Measurements from ENCODE around the gene ADCY5. TPM values are rescaled to one million over a fixed set of nuclear protein-coding genes. Genes with fewer than 3 reads are reported as not detected.

Gene ADCY5
- total and polyA plus RNA-seq, 2 donors, result 0.76 to 1.7 TPM

DNA sequence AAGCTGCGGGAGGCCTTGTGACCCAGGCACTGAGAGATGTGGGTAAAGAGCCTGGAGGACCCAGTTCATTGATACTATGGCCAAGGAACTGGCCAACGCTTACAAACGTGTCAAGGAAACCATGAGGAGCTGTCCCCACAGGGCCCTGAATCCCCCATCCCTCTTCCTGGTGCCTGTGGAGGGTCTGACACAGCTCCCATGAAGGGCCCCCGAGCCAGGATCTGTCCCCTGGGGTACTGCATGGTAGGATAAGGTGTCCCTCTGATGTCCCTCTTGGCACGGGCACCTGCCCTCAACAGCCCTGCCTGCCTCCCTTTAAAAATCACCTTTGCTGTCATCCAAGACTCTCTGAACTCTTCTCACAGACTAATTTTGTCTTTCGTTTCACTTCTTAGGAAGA is 122.4 kb downstream of the ADCY5 start:
- Histone ChIP-seq H3K9me3 (ENCODE audit: control insufficient read depth in 2 of 2, insufficient read depth in 1 of 2, low read length in 1 of 2) (no peaks in the 10 kb centered on the region), H3K27me3 (ENCODE audit: control insufficient read depth in 2 of 2, insufficient read depth in 1 of 2, low read length in 1 of 2) (peaks cover 0 to 18% of the 10 kb centered on the region in 2 donors), H3K4me1 (ENCODE audit: control insufficient read depth in 2 of 2, insufficient read depth in 2 of 2, low read length in 2 of 2) (no peaks in the 10 kb centered on the region), H3K4me3 (ENCODE audit: low read length in 2 of 2) (no peak overlapping the region), H3K36me3 (ENCODE audit: control insufficient read depth in 2 of 2, insufficient read depth in 2 of 2, low read length in 1 of 2) (no peaks in the 10 kb centered on the region), H3K27ac (ENCODE audit: low read depth in 1 of 2, low read length in 1 of 2) (no peak overlapping the region)
- 86% methylated on average over 6 of the region's 6 CpGs for WGBS
- DNase-seq (ENCODE audit: low read depth in 6 of 9, low spot score in 9 of 9), result no peak

DNA sequence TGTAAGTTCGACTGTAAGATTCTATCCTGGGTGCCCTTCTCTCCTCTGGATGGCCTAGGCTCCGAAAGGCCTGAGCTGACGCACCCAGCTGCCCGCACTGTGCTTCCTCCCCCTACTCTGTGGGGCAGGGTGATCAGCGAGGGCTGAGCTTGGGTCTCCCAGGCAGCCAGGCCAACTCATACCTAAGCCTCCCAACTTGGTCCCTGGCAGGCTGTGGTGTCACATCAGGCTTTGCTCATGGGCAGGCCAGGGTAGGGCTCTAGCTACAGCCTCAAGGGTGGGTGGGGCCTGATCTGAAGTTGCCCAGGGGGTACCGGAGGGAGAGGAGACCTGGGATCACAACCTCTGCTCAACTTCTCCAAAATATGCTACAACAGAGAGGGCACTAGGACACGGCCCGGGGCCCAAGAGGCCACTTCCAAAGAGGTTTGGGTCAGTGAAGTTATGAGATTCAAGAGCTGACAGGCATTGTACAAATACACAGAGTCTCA is 123.1 kb downstream of the ADCY5 start:
- no peak overlapping the region for H3K27ac ChIP-seq (ENCODE audit: low read depth in 1 of 2, low read length in 1 of 2)

DNA sequence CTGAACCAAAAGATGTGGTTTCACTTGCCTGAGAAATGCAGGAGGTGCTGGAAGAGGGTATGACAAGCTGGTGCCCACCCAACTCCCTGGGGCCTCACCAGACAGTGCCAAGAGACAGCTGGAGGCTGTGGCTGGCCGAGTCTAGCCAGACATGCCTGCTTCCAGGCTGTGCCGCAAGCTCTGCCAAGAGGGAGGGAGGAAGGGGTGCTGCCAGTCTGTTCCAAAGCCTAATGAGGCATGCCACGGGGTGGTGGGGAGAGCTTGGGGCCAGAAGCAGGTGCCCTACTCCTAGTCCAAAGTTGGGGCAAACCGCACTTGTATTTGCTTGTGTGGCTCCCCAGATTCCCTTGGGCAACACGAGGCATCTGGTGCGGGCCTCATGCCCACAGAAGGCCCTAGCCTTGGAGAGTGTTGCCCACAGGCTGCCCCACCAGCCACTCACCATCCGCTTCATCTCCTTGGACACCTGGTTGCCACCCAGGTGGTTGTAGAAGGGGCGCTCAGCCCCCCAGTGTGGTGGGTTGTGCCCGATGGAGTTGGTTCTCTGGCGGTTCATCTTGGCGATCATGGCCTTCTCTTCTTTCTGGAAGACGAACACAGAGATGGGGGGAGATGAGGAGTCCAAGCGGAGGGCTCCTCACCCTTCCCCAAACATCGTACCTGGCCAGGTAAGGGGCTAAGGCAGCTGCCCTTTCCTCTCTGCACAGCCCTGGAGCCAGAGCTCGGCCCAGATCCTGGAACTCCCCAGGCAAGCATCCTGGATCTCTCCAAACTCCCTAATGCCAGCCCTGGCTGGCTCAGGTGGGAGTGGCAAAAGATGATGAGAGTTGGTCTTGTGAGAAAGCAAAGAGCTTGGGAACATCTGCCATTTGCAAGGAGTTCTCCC is 123.8 kb downstream of the ADCY5 start:
- Histone ChIP-seq H3K9me3 (ENCODE audit: control insufficient read depth in 2 of 2, insufficient read depth in 1 of 2, low read length in 1 of 2) (no peaks in the 10 kb centered on the region), H3K27ac (ENCODE audit: low read depth in 1 of 2, low read length in 1 of 2) (no peak overlapping the region), H3K4me3 (ENCODE audit: low read length in 2 of 2) (no peak overlapping the region), H3K4me1 (ENCODE audit: control insufficient read depth in 2 of 2, insufficient read depth in 2 of 2, low read length in 2 of 2) (no peaks in the 10 kb centered on the region), H3K36me3 (ENCODE audit: control insufficient read depth in 2 of 2, insufficient read depth in 2 of 2, low read length in 1 of 2) (no peaks in the 10 kb centered on the region), H3K27me3 (ENCODE audit: control insufficient read depth in 2 of 2, insufficient read depth in 1 of 2, low read length in 1 of 2) (peaks cover 0 to 18% of the 10 kb centered on the region in 2 donors)
- DNase-seq (ENCODE audit: low read depth in 6 of 9, low spot score in 9 of 9), result no peak
- 95% methylated on average over 15 of the region's 15 CpGs for WGBS

More for the DNA sequence above, 123.1 kb downstream of the ADCY5 start:
- Histone ChIP-seq H3K9me3 (ENCODE audit: control insufficient read depth in 2 of 2, insufficient read depth in 1 of 2, low read length in 1 of 2) (no peaks in the 10 kb centered on the region), H3K27me3 (ENCODE audit: control insufficient read depth in 2 of 2, insufficient read depth in 1 of 2, low read length in 1 of 2) (peaks cover 0 to 18% of the 10 kb centered on the region in 2 donors), H3K36me3 (ENCODE audit: control insufficient read depth in 2 of 2, insufficient read depth in 2 of 2, low read length in 1 of 2) (no peaks in the 10 kb centered on the region), H3K4me3 (ENCODE audit: low read length in 2 of 2) (no peak overlapping the region), H3K4me1 (ENCODE audit: control insufficient read depth in 2 of 2, insufficient read depth in 2 of 2, low read length in 2 of 2) (no peaks in the 10 kb centered on the region)
- 97% methylated on average over 8 of the region's 8 CpGs for WGBS
- DNase-seq (ENCODE audit: low read depth in 6 of 9, low spot score in 9 of 9), result no peak

DNA sequence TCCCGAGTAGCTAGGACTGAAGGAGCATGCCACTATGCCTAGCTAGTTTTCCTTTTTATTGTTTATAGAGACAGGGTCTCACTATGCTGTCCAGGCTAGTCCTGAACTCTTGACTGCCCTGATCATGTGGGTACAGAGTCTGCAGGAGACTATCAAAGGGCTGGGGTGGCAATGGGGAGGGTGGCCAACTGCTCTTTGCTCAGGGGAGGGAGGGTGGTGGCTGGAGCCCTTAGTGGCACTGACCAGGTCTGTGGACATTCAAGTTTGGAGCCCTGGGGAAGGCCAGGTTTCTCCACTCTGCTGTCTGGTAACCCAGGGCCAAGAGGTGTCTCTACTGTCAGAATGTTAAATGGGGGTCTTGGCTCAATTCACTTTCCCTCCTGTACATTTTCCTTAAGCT is 125.1 kb downstream of the ADCY5 start:
- WGBS, result 91% methylated on average over 1 of the region's 1 CpG
- DNase-seq (ENCODE audit: low read depth in 6 of 9, low spot score in 9 of 9), result no peak
- H3K36me3 ChIP-seq (ENCODE audit: control insufficient read depth in 2 of 2, insufficient read depth in 2 of 2, low read length in 1 of 2), result no peaks in the 10 kb centered on the region
- no peak overlapping the region for H3K4me3 ChIP-seq (ENCODE audit: low read length in 2 of 2)
- no peaks in the 10 kb centered on the region for H3K4me1 ChIP-seq (ENCODE audit: control insufficient read depth in 2 of 2, insufficient read depth in 2 of 2, low read length in 2 of 2)
- no peaks in the 10 kb centered on the region for H3K9me3 ChIP-seq (ENCODE audit: control insufficient read depth in 2 of 2, insufficient read depth in 1 of 2, low read length in 1 of 2)
- H3K27ac ChIP-seq (ENCODE audit: low read depth in 1 of 2, low read length in 1 of 2), result no peak overlapping the region
- H3K27me3 ChIP-seq (ENCODE audit: control insufficient read depth in 2 of 2, insufficient read depth in 1 of 2, low read length in 1 of 2), result peaks cover 0 to 18% of the 10 kb centered on the region in 2 donors

DNA sequence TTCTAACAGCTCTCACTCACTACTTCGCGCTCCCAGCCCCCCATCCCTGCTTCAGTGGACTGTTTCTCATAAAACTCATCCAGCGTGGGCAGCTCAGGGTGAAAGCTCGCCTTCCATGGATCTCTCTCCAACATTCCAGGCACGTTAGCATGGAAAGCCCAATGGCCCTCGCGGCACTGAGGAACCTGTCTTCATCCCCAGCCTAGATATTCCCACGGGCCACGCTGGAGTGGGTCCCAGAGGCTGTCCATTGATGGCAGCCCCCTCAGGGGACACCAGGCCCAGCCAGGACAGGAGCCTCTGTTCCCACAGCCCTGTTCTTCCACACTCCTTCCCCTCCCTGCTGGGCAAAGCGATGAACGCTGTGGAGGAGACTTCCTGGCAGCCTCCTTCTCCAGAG is 126.0 kb downstream of the ADCY5 start:
- Histone ChIP-seq H3K27ac (ENCODE audit: low read depth in 1 of 2, low read length in 1 of 2) (no peak overlapping the region), H3K4me3 (ENCODE audit: low read length in 2 of 2) (no peak overlapping the region), H3K4me1 (ENCODE audit: control insufficient read depth in 2 of 2, insufficient read depth in 2 of 2, low read length in 2 of 2) (no peaks in the 10 kb centered on the region), H3K9me3 (ENCODE audit: control insufficient read depth in 2 of 2, insufficient read depth in 1 of 2, low read length in 1 of 2) (no peaks in the 10 kb centered on the region), H3K36me3 (ENCODE audit: control insufficient read depth in 2 of 2, insufficient read depth in 2 of 2, low read length in 1 of 2) (no peaks in the 10 kb centered on the region), H3K27me3 (ENCODE audit: control insufficient read depth in 2 of 2, insufficient read depth in 1 of 2, low read length in 1 of 2) (peaks cover 0 to 11% of the 10 kb centered on the region in 2 donors)
- WGBS, result 96% methylated on average over 11 of the region's 11 CpGs
- DNase-seq (ENCODE audit: low read depth in 6 of 9, low spot score in 9 of 9), result no peak

DNA sequence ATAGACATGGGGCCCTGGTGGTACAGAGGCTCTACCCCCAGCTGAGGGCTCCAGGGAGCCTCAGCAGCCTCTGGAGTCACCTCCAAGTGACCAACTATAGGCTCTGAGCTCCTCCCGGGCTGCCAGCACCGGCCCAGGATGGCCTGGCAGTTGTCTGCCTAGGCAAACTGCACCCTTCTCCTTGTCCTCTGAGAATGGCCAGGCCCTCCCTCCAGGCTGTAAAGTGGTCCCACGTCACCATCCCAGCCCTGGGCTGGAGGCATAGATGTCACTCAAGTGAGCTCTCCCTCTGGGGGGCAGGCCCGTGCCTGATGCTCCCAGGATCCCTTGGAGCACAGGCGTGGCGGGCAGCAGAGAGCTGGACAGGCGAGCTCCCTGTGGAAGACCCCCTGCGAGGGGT is 127.1 kb downstream of the ADCY5 start:
- Histone ChIP-seq H3K9me3 (ENCODE audit: control insufficient read depth in 2 of 2, insufficient read depth in 1 of 2, low read length in 1 of 2) (no peaks in the 10 kb centered on the region), H3K4me1 (ENCODE audit: control insufficient read depth in 2 of 2, insufficient read depth in 2 of 2, low read length in 2 of 2) (no peaks in the 10 kb centered on the region), H3K4me3 (ENCODE audit: low read length in 2 of 2) (no peak overlapping the region), H3K36me3 (ENCODE audit: control insufficient read depth in 2 of 2, insufficient read depth in 2 of 2, low read length in 1 of 2) (no peaks in the 10 kb centered on the region), H3K27me3 (ENCODE audit: control insufficient read depth in 2 of 2, insufficient read depth in 1 of 2, low read length in 1 of 2) (peaks cover 0 to 4% of the 10 kb centered on the region in 2 donors), H3K27ac (ENCODE audit: low read depth in 1 of 2, low read length in 1 of 2) (no peak overlapping the region)
- WGBS, result 89% methylated on average over 8 of the region's 8 CpGs
- DNase-seq (ENCODE audit: low read depth in 6 of 9, low spot score in 9 of 9), result no peak

DNA sequence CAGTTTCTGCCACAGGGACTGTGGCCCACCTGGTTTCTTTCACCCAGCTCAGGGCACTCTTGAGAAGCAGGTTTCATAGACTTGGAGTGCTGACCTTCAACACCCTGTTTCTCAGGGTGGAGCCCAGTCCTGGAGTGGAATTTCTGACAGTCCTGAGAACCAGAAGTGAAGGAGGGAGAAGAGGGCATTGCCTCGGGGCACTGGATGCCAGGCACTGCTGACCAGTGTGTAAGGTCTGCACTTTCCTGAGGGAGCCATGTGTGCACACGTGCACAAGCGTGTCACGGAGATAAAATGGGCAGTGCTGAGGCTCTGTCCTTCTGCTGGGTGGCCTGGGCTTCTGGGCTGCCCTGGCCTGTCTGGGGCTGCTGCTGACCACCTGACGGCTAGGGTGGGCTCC is 128.7 kb downstream of the ADCY5 start:
- 95% methylated on average over 5 of the region's 5 CpGs for WGBS
- no peak for DNase-seq (ENCODE audit: low read depth in 6 of 9, low spot score in 9 of 9)
- H3K4me3 ChIP-seq (ENCODE audit: low read length in 2 of 2), result no peak overlapping the region
- no peak overlapping the region for H3K27ac ChIP-seq (ENCODE audit: low read depth in 1 of 2, low read length in 1 of 2)
- H3K9me3 ChIP-seq (ENCODE audit: control insufficient read depth in 2 of 2, insufficient read depth in 1 of 2, low read length in 1 of 2), result no peaks in the 10 kb centered on the region
- no peaks in the 10 kb centered on the region for H3K36me3 ChIP-seq (ENCODE audit: control insufficient read depth in 2 of 2, insufficient read depth in 2 of 2, low read length in 1 of 2)
- H3K4me1 ChIP-seq (ENCODE audit: control insufficient read depth in 2 of 2, insufficient read depth in 2 of 2, low read length in 2 of 2), result no peaks in the 10 kb centered on the region
- peaks cover 0 to 9% of the 10 kb centered on the region in 2 donors for H3K27me3 ChIP-seq (ENCODE audit: control insufficient read depth in 2 of 2, insufficient read depth in 1 of 2, low read length in 1 of 2)

DNA sequence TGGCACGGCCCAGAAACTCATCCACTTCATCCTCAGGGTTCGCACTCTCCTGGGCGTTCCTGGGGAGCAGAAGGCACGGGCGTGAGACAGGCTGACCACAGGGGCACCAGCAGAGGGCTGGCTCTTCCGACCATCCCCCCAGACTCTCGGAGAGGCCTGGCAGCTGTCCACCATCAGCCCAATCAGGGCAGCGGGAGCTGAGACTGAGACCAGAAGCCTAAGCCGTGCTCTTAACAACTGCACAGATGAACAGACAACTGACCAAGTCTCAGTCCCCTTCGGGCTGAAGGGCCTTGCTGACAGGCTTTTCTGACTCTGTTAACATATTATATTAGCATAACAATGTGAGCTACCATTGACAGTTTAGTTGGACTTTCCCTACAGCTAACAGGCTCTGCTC is 129.1 kb downstream of the ADCY5 start:
- Histone ChIP-seq H3K4me1 (ENCODE audit: control insufficient read depth in 2 of 2, insufficient read depth in 2 of 2, low read length in 2 of 2) (no peaks in the 10 kb centered on the region), H3K27me3 (ENCODE audit: control insufficient read depth in 2 of 2, insufficient read depth in 1 of 2, low read length in 1 of 2) (peaks cover 0 to 13% of the 10 kb centered on the region in 2 donors), H3K9me3 (ENCODE audit: control insufficient read depth in 2 of 2, insufficient read depth in 1 of 2, low read length in 1 of 2) (no peaks in the 10 kb centered on the region), H3K4me3 (ENCODE audit: low read length in 2 of 2) (no peak overlapping the region), H3K27ac (ENCODE audit: low read depth in 1 of 2, low read length in 1 of 2) (no peak overlapping the region), H3K36me3 (ENCODE audit: control insufficient read depth in 2 of 2, insufficient read depth in 2 of 2, low read length in 1 of 2) (no peaks in the 10 kb centered on the region)
- WGBS, result 76% methylated on average over 10 of the region's 10 CpGs
- DNase-seq (ENCODE audit: low read depth in 6 of 9, low spot score in 9 of 9), result no peak

DNA sequence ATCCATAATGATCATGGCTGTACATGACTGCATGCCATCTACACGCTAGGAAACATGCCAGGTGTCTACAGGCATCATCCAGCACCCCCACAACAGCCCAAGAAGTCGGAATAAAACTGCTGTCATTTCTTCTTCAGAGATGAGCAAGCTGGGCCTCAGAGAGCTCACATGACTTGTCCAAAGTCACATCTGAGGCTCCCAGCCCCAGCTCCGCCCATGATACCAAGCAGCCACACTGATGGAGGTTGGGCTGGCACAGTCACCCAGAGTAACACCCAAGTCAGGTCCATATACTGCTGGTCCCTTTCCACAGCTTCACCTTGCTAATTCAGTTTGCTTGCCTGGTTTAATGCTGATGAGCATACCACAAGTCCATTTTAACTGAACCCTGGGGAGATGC is 130.5 kb downstream of the ADCY5 start:
- H3K27me3 ChIP-seq (ENCODE audit: control insufficient read depth in 2 of 2, insufficient read depth in 1 of 2, low read length in 1 of 2), result peaks cover 0 to 21% of the 10 kb centered on the region in 2 donors
- no peak overlapping the region for H3K27ac ChIP-seq (ENCODE audit: low read depth in 1 of 2, low read length in 1 of 2)
- peaks cover 0 to 4% of the 10 kb centered on the region in 2 donors for H3K9me3 ChIP-seq (ENCODE audit: control insufficient read depth in 2 of 2, insufficient read depth in 1 of 2, low read length in 1 of 2)
- WGBS, result 93% methylated on average over 3 of the region's 3 CpGs
- no peaks in the 10 kb centered on the region for H3K36me3 ChIP-seq (ENCODE audit: control insufficient read depth in 2 of 2, insufficient read depth in 2 of 2, low read length in 1 of 2)
- no peak for DNase-seq (ENCODE audit: low read depth in 6 of 9, low spot score in 9 of 9)
- no peak overlapping the region for H3K4me3 ChIP-seq (ENCODE audit: low read length in 2 of 2)
- H3K4me1 ChIP-seq (ENCODE audit: control insufficient read depth in 2 of 2, insufficient read depth in 2 of 2, low read length in 2 of 2), result no peaks in the 10 kb centered on the region
